ENCODE measurements around the gene HOXA3.

The HOXA3 gene

GRCh38 chr7:27151931-27152815 lies at the start of gene HOXA3:
Gene HOXA3 (minus strand): TSS chr7:27152583. CDS start chr7:27110640, 41,943 bp downstream.
- intact Hi-C loops (cut with DNase I) = no loop called here
- DNase-seq = peak in 6 of 42 donors; percentile 10 to 26 (median 20)

GRCh38 chr7:27201580-27202017 lies 49.2 kb upstream of the HOXA3 start:
- DNase-seq = peak in 3 of 42 donors; percentile 2 to 23 (median 9)
- intact Hi-C loops (cut with DNase I) = no loop called here

DNA sequence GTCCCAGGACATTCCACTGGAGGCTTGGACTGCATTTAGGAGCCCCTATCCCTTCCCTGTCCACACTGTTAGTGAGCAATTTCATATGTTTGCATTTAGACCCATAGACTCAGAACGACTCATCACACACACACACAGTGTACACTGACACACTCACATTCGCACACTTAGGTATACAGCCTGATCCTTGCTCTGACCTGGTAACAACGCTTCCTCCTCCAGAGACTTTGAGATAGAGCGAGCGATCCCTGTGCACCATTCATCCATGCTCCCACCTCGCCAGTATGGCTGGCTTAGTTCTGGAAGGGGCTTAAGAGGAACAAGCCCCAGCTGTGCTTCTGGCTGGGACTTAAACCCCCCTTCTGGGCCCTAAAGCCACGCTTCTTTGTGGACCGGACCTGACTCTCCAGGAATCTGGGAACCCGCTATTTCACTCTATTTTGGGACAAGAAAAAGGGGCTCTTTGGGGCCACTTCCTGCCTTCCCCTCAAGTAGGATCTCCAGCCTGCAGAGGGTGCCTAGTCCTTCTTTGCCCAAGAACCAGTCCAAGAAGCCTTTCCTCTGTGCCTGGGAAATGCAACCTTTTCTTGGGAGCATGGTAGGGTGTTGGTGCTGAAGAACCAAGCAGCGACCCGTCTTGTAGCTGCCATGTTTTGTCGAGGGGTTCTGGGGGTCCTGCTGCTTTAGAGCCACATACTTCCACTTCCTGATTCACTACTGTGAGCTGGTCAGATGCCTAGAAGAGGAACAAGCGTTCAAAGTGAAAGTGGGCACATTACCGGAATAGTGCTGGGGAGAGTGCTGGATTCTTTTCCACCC lies 48.6 kb upstream of the HOXA3 start:
- intact Hi-C loops (cut with DNase I) = no loop called here
- DNase-seq = peak in 6 of 42 donors; percentile 12 to 45 (median 23)

DNA sequence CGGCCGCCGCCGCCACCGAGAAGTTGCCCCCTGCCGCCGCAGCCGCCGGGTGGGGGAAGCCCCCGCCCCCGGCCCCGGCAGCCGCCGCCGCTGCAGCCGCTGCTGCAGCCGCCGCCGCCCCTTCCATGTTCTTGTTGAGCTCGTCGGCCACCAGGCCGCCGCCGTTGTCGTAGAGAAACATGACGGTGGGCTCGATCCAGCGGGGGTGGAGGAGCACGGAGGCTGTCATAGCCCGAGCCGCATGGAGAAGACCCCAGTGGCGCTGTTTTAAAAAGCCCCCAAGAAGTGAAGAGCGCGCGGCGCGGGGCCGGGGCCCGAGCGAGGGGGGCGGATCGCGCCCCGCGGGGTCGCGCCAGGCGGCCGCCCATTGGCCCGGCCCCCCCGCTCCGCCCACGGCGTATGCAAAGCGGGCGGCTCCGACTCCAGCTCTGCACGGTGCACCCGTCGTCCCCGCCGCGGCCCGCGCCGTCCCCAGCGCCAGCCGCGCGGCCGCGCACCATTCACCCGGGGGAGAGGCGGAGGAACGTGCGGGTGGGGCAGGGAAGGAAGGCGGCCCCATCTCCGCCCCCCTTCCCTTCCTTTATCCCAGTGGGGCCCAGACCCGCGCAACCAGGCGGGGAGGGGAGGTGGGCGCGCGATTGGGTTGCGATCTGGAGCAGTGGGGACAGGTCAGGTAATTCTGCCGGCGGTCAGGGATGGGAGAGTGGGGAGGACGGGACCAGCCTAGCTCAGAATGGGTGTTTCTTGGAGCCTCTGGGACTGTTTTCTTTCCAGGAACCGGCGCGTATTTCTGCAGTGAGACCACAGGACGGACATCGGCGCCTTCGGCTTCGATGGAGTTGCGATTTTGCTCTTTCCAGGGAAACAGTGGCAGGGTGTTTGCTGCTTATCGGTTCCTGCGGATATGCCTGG lies 47.7 kb upstream of the HOXA3 start, which contains the start of gene HOXA13:
TSS of gene HOXA13 (minus strand) at position 243 of the 912 bp plus-strand sequence. CDS start at position 229, 14 bp downstream.
- DNase-seq = peak in 4 of 42 donors; percentile 3 to 36 (median 22)
- intact Hi-C loops (cut with DNase I) = loop anchor here (5.0 to 10.0 kb wide), 2 partner anchors 375 to 722 kb away; no protein-coding TSS in a partner anchor

DNA sequence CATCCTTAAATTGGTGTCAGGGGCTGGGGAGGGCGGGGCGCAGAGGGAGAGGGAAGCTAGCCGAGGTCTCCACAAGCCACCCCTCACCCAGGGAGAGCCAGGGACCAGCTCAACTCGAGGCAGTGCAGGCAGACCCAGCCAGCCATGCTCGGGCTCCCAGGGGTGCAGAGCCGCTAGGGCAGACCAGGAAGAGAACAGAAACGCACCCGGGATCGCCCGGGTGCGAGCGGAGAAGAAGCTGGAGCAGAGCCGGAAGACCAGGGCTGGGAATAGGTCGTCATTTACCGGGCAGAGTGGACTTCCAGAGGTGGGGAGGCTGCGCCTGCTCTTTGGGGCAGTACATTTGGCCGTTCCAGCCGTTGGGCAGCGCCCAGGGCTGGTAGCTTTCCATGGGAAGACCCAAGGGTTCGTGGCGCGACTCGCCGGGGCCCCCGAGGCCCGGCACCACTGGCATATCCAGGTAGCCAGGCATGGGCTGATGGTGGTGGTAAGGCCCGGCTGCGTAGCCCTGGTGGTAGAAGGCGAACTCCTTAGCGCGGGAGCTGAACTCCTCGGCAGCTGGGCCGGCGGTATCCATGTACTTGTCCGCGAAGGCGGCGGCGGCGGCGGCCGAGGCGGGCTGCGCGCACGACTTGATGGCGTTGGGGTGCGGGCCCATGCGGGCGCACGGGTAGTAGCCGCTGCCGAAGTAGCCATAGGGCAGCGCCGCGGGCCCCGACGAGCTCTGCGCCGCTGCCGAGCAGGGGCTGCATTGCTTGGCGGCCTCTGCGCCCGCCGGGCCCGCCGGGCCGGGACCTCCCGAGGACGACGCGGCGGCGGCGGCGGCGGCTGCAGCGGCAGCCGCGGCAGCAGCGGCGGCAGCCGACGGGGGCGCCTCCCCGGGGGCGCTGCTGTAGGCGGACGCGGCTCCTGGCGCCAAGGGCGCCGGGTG lies 46.8 kb upstream of the HOXA3 start:
- intact Hi-C loops (cut with DNase I) = loop anchor here (5.0 to 10.0 kb wide), 2 partner anchors 376 to 723 kb away; no protein-coding TSS in a partner anchor
- peak in 4 of 42 donors; percentile 12 to 37 (median 26) for DNase-seq

DNA sequence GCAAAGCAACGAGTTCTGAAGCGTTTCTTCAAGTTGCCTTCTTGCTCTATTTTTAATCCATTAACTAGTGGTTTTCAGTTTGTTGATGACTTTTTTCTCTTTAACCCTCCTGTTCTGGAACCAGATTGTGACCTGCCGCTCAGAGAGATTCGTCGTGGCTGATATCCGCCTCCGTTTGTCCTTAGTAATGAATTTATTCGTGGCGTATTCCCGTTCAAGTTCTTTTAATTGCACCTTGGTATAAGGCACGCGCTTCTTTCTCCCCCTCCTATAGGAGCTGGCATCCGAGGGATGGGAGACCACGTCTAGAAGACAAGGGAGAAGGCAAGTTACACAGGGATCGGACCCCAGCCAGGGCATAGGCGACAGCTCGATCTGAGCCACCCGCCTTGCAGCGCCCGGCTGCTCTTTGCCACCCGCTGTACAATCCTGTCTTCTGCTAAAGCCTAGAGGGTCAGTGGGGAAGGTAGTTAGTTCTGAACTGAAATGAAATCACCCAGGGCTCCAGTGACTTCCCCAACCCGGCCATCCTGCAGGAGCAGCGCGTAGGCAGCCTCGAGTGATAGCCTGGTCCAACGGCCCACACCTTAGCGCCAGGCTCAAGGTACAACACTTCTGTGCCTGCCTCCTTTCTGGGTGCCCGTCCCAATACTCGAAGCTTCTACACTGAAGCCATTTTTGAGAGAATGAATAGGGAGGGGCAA lies 45.9 kb upstream of the HOXA3 start:
- peak in 4 of 42 donors; percentile 3 to 32 (median 18) for DNase-seq
- intact Hi-C loops (cut with DNase I) = loop anchor here (5.0 to 10.0 kb wide), 2 partner anchors 377 to 724 kb away; no protein-coding TSS in a partner anchor

GRCh38 chr7:27197137-27198042 lies 45.0 kb upstream of the HOXA3 start:
- intact Hi-C loops (cut with DNase I) = loop anchor here (5.0 to 10.0 kb wide), 2 partner anchors 377 to 725 kb away; no protein-coding TSS in a partner anchor

DNA sequence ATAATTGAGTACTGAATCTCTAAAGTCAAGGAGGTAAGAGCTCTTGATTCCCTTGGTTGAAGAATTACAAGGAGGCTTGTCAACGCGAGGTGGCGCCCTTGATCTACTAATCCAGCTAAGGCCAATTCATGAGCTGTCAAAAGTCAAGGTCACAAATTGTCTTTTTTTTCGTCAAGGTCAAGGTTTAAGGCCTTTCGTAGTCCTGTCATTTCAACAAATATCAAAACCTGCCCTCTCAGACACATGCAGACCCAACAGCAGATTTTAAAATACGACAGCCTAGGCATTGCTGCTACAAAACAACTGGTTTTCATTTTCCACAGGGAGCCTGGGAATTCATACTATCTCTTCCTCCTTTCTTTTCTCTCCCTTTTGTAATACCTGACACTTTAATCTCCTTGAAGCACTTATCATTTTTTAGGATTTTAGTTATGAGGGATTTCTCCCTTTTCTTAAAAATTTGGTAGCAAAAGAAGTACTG lies 43.9 kb upstream of the HOXA3 start:
- intact Hi-C loops (cut with DNase I) = loop anchor here (5.0 to 10.0 kb wide), 2 partner anchors 378 to 726 kb away; no protein-coding TSS in a partner anchor
- peak; percentile 69 to 94 (median 88) for DNase-seq

More at GRCh38 chr7:27197137-27198042, 45.0 kb upstream of the HOXA3 start:
- peak in 1 of 42 donors; percentile 1 for DNase-seq

DNA sequence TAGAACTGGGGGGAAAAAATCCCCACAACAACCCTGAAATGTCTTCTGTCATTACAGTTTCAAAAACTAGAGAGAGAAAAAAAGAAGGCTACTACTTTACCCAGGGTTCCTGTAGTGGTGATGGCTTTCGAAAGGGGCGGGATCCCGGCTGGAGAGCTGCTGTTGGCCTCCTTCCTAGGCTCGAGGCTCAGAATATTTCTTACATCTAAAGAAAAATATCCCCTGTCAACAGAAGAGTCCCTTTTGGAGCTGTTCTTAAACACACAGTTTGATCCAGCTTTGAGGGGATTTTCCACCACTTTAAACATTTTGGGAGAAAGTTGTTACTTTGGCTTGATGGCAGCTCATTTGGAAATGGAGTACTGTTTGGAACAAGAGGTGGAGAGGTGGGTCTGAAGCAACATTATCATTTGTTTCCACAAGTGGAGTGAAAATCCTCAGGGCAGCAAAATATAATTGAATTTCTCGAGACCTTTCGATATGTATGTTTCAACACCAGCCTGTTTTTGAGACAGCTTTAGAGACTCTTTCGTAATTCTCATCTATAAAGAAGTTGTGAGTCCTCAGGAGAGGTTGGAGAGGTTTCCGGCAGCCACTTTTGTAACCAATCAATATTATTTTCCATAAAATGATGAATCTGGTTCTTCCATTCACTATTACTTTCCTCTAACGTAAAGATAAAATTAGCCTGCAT lies 42.5 kb upstream of the HOXA3 start:
- intact Hi-C loops (cut with DNase I) = loop anchor here (5.0 to 10.0 kb wide), 2 partner anchors 380 to 727 kb away; no protein-coding TSS in a partner anchor
- no peak for DNase-seq

DNA sequence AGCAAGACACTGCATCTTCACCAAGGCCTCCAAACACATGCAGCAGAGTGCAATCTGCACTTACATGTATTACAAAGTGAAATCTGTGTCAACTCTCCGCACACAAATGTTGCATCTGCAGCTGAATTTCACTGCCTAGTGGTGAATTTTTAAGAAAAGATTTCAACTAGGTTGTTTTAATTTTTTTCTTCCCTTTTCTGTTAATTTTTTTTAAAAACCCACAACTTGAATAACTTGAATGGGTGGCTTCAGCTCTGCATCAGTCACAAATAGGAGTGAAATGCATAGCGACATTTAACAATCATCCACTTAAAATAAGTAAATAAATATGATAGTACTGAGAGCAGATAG lies 41.6 kb upstream of the HOXA3 start:
- peak in 1 of 42 donors; percentile 1 for DNase-seq
- intact Hi-C loops (cut with DNase I) = loop anchor here (10.0 kb wide), 1 partner anchor 381 kb away; no protein-coding TSS in a partner anchor

GRCh38 chr7:27193335-27194001 lies 41.1 kb upstream of the HOXA3 start:
- peak in 3 of 42 donors; percentile 12 to 31 (median 14) for DNase-seq
- intact Hi-C loops (cut with DNase I) = loop anchor here (10.0 kb wide), 1 partner anchor 381 kb away; no protein-coding TSS in a partner anchor

GRCh38 chr7:27192546-27193334 lies 40.4 kb upstream of the HOXA3 start:
- intact Hi-C loops (cut with DNase I) = loop anchor here (10.0 kb wide), 1 partner anchor 382 kb away; no protein-coding TSS in a partner anchor
- peak in 5 of 42 donors; percentile 8 to 38 (median 14) for DNase-seq

Data from head of caudate nucleus (tissue), 42 donors.